ENCODE results near the gene ECI2.

DNA sequence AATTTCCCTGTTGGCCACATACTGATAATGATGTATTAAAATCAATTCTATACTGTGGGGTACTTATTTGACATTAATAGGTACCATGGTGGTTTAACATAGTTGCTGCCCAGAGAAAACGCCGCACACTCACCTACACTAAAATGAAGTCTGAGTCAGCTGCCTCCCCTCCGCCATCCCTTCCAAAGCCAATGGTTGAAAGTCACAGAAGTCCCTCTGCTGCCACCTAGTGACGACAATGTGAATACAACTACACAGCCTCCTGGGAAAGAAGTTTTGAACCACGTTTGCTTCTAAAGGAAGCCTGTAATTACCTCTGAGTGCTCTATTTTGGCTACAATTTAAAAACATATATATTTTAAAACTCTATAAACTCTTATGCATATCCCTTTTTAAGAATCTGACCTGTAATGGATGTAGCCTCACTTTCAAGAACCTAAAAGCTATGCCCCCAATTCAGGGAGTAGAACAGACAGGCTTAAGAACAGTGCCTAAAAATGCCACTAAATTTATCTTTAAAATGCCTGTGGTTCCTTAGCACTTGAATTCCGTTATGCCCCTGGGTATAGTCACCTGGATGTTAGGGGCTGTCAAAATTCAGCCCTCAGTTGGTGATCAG is 20.6 kb upstream of the ECI2 start:
- TF ChIP-seq, protein P1, sequence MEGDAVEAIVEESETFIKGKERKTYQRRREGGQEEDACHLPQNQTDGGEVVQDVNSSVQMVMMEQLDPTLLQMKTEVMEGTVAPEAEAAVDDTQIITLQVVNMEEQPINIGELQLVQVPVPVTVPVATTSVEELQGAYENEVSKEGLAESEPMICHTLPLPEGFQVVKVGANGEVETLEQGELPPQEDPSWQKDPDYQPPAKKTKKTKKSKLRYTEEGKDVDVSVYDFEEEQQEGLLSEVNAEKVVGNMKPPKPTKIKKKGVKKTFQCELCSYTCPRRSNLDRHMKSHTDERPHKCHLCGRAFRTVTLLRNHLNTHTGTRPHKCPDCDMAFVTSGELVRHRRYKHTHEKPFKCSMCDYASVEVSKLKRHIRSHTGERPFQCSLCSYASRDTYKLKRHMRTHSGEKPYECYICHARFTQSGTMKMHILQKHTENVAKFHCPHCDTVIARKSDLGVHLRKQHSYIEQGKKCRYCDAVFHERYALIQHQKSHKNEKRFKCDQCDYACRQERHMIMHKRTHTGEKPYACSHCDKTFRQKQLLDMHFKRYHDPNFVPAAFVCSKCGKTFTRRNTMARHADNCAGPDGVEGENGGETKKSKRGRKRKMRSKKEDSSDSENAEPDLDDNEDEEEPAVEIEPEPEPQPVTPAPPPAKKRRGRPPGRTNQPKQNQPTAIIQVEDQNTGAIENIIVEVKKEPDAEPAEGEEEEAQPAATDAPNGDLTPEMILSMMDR (IDR thresholded peaks at IDR 0.05 in 8 of 11, conservative IDR thresholded peaks at IDR 0.05 in 3 of 11): peak; percentile 60 to 90 (median 82)
- TF ChIP-seq POLR2AphosphoS5 (IDR thresholded peaks at IDR 0.05) (no peak), POLR2A (IDR thresholded peaks at IDR 0.05) (no peak)
